GM21515 (cell line): ENCODE results near the gene CDCA4.

Experiments used
- ATAC-seq: cut with Tn5 transposase; IDR thresholded peaks from one replicate; pipeline ENCODE4 v1.9.1; 2021; ENCODE audit not compliant: unreplicated experiment

CDCA4 gene

DNA sequence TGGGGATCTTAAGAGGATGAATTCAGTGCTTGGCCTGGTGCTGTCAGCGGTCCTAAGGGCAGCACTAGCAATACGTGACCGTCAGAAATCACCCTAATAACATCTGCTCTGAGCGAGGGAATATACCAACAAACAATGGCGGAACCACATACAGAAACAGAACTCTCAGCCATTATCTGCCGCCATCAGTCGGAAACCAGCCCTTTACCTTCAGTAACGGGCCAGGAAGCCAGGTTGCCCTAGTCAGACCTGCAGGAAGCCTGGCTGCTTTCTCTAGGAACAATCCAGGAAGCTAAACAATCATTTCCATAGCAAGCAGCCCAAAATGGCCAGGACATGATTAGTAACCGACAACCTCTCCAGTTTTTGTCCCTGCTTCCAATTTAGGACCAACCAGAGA, 5.6 kb downstream of the CDCA4 start:
- no peak for ATAC-seq

DNA sequence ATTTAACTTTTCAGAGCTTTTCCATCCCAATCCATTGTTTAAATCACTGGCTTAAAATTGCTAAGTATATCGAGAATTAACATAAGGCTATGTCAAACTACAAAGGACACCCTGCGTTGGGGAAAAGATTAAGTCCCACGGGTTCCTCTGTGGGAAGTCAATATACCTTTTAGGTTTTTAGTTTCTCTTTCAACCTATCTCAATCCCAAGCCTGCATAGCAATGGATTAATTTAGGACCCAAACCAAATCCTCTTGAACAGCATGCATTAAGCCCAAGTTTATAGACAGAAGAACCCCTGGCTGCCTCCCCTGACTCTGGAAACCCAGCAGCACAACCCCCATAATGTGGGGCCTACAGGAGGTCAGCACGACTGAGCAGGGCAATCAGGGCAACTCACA, 6.3 kb downstream of the CDCA4 start:
- ATAC-seq = no peak

DNA sequence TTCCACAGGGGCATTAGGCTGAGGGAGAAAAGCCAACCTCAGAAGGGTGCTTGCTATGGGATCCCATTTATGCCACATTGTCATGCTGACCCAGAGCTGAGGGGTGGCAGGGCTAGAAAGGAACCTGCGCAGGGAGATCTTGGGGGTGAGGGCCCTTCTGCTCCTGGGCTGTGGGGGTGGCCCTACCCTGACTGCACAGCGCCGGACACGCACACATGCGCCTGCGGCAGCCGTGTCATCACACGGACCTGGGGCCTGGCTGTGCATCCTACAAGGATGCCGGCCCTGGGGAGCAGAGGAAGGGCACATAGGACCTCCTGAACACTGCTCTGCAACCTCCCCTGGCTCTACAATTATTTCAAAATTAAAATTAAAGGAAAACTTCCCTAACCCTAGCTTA, 6.9 kb downstream of the CDCA4 start:
- ATAC-seq = no peak

DNA sequence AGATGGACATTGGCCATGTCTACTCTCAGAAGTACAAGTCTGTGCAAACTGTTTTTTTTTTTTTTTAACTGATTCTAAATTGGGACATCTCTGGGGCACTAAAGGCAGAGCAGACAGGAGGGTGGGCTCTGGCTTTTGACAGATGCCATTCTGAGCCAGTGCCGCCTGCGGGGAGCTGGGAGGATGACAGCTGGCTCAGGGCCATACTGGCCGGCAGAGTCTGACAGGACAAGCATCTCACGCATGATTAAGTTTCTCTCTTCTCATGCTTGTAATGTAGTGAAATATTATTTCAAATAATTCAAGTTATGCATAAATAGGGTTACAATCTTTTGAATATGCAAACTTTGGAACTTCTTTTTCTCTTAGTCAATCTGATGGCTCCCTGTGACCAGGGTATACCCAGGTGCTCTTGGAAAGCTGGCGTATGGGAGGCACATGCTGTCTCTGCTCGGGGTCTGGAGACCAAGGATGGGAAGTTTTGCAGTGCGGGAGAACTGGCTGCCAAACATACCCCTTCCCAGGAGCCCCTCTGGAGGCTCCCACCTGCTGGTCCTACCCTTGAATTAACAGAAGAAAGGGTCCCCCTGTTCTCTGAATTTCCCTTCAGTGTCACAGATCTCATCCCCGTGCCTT, 7.6 kb downstream of the CDCA4 start:
- no peak for ATAC-seq

DNA sequence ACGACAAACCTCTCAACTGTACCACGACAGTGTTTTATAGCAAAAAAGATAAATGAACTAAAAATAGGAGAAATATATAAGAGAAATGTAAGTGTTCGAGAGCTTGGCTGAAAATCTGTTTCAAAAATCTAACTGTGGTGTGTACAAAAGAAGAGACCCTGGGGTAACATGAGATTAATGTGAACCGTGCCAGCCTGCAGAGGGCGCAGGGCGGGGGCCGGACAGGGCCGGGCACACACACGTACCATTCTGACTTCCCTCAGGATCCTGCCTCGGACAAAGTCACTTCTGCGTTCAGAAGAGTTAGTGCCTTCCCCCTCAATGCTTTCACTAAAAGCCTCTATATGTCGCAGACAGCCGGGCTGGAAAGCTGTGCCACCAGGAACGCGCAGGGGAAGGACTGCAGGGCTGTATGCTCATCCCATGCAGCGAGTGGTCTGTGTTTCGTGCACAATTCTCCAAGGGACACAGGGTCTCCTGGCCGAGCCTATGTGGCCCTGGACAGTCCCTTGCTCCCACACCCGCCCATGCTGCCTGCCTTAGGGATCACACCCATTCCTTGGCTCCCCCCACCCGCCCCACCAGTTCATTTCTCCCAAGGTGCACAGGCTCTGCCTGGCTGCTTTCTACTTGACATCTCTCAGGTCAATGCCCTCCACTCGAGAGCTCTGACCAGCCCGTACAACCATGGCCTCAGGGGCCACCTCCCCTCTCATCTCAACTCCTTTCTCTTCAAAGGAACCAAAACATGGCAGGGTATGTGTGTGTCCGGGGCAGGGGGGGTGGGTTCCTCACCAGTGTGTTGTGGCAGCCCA, 8.5 kb downstream of the CDCA4 start:
- ATAC-seq = no peak

DNA sequence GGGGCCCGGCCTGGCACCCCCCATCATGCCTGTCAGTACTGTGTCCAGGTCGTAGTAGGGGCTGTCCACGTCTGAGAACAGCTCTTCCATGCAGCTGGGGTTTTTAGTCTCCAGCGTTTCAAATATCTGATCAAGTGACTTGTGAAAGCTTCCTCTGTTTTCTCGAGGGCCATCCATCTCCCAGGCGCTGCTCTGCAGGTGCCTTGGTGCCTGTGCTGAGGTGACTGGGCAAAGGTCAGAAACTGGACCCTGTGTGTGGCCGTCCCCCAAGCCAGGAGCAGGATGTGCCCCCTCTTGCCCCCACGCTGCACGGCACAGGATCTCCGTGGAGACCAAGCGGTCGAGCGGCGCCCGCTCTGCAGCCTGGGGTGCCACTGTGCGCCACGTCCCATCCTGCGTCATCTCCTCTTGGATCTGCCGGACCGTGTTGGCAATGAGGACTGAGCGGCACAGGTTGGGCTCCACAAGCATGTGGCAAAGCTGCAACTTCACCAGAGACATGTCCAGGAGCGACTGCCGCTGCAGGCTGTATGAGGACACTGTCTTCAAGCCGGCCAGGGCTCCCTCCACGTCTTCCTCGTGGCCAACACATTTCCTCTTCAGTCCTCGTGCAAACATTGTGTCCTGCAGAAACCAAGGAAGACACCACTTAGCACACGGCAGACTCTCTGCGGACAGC, 9.4 kb downstream of the CDCA4 start:
- no peak for ATAC-seq

DNA sequence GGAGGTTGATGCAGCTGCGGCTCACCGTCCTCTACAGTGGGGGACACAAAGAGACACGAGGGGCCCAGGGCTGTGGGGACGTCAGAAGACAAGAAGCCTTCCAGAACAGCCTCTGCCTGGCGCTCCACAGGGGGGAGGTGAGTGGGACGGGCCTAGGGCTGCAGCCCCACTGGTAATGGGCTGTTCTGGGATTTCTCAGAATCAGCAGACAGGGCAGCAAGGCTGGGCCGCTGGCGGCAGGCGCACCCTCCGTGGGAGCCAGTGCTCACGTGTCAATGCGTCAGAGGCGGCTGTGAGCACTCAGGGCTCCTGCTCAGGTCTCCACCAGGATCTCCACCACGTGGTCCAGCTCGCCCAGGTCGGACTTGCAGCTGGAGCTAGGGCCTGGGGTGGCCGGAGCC, 10.0 kb downstream of the CDCA4 start:
- ATAC-seq = no peak

DNA sequence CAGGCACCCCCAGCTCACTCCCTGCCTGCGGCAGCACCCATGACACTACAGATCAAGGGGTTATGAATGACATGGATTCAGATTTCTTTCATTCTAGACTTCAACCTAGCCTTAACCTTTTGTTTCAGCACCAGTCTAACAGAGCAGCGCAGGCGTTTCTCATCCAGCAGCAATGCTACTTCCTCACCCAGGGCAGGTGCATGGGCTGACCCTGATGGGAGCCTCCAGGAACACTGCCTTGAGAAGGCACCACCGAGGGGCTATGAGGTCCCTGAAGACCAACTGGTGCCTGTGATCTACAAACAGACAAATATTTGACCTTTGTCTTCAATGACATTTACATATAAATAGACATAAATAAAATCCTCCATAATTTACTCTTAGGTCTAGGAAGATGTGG, 10.8 kb downstream of the CDCA4 start:
- no peak for ATAC-seq

DNA sequence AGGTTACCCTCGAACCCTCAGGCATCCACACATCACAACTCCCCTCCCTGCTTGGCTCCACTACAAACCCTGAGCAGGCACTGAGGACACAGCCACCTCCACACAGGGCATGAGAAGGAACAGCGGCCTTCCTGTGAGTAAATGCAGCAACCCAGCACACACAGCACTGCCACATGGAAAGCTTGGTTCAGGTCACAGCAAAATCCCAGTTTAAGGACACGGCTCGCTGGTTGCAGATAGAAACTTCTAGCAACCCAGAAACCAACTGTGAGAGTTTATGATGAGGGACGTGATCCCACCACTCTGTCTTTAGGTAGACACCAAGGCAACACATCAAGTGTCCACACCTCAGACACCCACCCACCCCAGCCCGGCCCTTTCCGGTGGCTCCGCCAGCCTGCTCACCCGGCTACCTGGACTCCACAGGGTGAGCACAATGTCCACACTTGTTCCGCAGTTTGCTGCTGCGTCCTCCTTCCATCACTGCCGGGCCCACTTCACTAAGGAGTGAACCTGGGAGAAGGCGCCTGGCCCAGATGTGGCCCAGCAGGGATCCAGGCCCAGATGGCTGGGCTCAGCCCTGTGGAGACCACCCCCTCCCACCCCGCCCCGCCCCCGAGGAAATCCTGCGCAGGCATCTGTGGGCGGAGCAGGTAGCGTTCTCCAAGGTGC, 13.2 kb downstream of the CDCA4 start:
- ATAC-seq = no peak

DNA sequence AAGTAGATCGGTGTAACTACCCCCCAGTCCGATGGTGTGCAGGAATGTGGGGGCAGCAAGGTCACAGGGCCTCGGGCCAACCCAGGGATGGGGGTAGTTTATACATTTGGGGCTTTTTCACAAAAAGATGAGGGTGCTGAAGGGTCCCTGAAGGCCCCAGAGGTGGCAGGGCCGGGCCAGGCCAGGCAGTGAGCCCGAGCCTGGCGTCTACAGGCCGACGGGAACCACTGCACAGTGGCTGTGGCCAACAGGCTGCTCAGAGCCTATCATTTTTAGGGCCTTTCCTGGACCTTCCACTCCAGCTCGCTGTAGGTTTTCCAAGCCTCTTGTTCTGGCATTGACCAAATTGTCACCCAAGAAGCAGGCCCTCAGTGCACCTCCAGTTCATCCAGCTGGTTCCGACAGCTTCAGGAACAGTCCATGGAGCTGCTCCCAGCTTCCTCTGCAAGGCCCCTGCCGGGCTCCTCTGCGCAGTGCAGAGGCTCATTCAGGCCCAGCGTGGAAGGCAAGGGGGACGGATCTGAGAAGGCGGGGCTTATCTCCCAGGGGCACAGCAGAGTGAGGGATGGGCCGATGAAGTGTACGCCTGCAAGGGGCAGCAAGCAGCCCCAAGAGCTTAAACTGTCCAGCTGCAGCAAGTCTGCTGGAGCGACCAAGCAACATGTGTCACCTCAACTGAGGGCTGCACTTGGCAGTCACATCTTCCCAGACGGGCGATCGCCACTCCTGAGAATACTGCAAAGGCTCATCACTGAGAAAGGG, 13.9 kb downstream of the CDCA4 start:
- no peak for ATAC-seq

DNA sequence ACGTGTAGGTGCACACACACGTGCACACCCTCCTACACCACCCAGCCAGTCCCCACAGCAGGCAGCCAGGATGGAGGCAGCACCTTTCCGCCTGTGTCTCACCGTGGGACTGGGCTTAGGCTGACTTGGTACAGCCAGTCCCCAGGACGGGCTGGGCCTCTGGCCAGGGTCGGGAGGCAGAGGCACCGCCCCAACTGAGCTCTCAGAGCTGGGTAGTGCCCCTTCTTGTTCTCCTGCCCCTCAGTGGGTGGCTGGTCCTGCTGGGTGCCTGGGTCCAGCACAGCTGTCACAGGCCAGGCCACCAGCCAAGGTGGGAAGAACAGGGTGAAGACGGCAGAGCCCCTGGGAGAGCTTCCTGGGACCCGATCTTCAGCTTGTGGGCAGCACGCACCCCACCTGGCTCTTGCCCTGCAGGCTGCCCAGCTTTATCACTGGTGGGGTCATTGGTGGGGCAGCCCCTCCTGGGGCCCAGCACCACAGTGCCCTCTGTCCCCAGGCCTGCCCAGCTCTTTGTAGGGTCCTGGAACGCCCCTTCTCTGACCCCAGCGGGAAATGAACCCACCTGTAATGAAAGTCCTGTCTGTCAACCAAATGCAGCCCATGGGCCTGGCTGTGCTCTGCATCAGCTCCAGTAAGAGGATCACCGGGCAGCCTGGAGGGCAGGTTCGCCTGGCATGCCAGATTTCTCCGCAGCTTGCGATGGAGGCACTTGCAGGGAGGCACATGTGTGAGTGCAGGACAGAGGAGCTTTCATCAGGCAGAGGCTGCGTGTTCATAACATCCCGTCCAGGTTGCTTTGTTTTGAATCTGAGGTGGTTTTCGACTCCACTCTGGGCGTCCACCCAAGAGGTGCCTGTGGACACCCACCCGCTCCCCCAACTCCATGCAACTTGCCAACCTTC, 14.7 kb downstream of the CDCA4 start:
- ATAC-seq = no peak

DNA sequence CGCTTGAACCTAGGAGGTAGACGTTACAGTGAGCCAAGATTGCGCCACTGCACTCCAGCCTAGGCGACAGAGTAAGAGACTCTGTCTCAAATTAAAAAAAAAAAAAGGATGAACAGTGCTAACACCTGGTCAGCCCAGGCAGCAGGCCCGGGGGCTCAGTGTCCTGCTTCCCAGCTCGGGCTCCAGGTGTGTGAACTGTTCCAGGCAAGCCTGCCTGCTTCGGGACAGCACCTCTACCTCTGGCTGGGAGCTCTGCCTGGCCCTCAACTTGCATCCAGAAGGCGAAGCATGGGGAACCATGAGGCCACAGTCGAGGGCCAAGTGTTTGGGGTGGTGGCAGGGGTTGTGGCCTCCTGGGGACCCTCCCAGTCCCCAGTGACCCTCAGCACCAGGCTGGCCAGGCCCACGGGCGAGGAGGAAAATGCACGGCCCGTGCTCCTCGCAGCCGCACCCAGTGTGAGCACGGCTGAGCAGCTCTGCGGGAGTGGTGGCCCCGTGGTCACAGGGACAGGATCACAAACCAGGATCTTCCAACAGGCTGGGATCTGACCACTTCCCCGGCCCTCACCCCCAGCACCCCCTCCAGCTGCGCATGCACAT, 15.5 kb downstream of the CDCA4 start:
- no peak for ATAC-seq

DNA sequence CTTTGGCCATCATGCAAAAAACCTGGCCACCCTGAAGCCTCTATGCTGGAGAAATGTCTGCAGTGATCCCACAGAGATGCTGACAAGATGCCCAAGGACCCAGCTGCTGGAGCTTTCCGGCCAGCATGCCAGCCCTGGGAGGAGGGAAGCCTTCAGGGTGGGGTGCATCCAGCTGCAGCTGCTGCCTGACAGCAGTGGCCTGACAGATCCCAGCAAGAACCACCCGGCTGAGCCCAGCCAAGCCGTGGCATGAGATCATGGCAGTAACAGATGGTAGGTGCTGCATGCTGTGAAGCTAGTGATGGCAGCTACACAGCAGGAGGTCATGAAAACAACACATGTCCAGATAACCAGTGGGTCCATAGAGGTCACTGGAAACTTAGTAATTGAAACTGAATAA, 21.5 kb downstream of the CDCA4 start:
- ATAC-seq = no peak

DNA sequence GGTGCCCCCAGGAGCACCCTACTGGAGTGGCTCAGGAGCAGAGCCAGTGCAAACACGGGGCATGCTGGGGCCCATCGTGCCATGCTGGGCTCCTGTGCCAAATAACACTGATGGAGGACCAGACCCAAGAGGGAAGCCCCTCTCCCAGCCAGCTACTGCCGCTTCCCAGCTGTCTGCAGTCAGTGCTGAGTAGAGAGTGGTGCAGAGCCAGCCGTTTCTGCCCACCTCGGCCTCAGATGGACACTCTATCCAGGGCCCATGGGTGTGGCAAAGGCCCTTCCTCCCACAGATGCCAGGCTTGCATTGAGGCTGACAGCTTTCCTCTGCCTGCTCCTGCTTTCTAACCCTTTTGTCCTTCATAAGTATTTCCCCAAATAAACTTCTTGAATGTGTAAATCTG, 22.1 kb downstream of the CDCA4 start:
- ATAC-seq = no peak

DNA sequence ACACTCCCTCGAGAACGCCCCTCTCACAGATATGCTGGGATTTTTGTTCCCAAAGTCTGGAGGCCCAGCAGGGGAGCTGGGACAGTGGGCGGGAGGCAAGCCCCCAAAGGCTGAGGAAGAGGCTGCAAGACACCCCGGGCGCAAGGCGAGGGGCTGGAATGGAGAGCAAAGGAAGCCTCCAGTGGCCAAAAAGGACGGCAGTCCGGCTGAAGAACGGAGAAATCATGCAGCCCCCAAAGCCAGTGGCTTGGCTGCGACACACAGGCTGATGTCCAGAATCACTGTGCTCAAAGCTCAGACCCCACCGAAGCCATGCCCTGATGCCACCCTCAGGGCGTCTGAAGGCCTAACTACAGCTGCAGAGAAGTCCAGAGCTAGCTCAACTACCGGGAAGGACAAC, 24.4 kb downstream of the CDCA4 start:
- ATAC-seq = no peak

DNA sequence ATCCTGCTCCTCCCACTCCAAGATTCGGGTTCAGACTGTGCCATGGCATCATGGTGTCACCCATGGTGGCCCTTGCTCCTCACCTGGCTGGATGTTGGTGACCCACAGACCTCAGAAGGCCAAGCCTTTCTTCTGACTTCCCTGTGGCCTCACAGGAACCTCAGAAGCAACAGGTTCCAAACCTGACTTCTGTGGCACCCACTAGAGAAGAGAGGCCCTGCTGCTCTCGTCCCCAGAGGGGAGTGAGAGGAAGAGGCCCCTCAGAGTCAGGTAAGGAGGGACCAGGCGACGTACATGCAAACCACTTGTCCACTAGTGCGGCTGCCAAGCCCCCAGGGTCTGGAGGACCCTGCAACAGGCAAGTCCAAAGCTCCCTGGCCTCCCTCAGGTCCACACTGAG, 24.9 kb downstream of the CDCA4 start:
- no peak for ATAC-seq

DNA sequence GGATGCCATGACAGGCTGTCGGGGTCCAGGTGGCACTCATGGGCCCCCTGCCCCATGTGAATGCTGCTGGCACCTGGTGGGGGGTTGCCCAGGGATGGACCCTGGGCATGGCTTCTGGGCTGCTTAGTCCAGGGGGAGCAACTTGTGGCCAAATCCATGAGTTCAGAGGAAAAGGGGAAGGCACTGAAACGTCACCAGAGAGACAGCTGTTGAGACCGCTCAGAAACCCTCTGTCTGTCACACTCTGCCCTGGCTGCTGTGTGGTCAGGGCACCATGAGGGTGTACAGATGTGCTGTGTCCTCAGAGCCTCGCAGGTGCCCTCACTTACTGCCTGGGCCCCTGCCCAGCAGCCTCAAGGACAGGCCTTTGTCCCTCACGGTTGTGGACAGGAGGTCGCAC, 25.9 kb downstream of the CDCA4 start:
- no peak for ATAC-seq

DNA sequence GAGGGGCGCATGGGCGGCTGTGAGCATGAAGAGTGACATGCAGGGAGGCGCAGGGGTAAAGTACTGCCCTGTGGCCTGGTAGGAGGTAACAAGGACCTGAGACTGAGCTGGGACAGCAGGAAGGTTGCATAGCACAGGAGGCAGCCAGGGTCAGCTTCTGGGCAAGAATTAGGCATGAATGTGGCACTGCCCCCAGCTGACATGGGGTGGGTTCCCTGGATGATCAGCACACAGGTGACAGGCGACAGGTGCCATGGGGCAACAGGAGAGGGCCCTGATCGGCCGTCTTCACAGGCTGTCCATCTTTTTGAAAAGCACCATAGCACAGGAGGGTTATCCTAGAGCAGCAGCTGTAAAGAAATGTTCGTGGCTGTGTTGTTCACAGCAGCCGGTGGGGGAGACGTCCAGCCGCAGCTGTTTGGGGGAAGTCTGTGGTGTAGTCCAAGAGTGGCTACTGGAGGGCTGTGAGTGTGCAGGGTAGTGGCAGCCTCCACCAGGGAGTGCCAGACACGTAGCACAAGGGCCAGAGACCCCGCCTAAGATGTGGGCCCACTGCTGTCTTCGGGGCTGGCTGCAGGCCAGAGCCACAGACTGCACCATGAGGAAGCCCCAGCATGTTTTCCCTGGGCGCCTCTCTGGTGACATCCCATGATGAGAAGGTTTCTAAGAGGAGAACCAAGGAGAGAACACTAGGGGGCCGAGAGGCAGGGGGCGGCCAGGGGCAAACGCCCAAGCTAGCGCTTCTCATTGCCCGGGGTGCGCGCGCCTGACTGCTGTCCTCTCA, 26.9 kb downstream of the CDCA4 start:
- ATAC-seq = no peak

DNA sequence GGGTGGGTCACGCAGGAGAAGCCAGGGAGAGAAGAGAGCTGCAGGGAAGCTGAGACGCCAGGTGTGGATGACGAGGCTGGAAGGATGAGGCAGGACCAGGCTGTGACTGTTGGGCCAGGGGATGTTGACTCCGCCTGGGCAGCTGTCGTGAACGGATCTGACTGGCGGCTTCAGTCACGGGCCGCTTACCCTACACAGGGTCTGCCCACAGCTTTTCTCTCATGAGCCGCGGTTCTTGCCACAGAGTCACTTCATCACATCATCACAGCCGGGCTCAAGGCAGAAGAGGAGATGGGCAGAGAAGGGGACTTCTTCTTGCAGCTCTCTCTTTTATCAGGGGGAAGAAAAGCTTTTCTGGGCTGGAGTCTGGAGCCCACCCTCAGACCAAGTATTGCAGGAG, 27.6 kb downstream of the CDCA4 start:
- no peak for ATAC-seq
